ENCODE measurements around the gene CARD10.

The CARD10 gene

DNA sequence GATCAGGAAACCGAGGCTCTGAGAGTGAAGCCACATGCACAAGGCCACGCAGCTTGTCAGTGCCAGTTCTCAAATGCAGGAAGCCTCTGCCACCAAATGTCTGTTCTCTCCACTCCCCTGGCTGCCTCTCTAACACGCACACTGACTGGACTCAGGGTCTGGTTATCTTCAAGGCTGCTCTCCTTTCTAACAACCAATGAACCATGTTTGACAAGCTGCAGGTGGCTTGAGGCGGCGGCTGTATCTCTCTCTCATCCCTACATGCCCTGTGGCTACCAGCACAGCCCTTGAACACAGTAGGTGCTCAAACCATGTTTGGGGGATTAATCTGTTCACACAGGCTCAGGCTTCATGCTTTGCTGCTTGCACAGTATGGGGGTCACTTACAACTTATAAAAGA lies 56.8 kb downstream of the CARD10 start:
- no peak for DNase-seq (ENCODE audit: low read depth)

DNA sequence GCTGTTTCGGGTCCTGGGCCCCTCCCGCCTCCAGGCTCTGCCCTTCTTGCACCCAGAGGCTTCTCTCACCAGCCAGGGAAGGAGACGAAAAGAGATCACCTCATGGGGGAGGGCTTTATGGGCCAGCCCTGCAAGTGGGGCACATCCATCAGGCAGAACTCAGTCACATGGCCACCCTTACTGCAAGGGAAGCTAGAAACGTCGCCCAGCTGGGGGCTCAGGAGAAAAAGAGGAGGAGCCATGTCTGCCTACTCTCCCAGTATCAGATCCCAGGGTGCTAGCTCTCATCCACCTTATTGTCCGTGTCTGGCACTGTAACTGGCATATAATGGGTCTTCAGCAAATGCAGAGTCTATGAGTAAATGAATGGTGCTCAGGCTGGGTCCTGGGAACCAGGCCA lies 57.3 kb downstream of the CARD10 start:
- DNase-seq (ENCODE audit: low read depth): no peak

DNA sequence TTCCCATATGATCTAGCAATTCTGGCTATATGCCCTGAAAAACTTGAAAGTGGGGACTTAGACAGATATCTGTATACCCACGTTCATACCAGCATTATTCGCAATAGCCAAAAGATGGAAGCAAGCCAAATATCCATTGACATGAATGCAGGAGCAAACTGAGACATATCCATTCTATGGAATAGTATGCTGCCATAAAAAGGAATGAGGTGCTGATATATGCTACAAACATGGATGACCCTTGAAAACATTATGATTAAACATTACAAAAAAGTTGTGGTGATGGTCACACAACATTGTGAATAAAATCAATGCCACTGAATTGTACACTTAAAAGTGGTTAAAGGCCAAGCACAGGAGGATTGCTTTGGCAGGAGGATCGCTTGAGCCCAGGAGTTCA lies 58.5 kb downstream of the CARD10 start:
- no peak for DNase-seq (ENCODE audit: low read depth)

DNA sequence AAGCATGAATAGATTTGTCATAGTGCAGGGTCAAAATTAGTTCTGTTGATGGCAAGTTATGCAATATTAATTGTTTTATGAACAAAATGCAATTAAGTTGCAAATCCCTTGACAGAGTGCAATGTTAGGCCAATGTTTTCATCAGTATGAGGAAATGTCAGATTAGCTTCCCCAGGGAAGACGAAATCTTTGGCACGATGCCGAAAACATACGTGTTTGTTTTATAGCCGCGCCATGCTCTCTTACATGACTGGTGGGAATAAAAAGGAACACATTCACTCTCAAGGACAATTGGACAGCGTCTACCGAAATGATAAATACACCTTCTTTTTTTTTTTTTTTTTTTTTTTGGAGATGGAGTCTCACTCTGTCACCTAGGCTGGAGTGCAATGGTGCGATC lies 60.0 kb downstream of the CARD10 start:
- no peak for DNase-seq (ENCODE audit: low read depth)

DNA sequence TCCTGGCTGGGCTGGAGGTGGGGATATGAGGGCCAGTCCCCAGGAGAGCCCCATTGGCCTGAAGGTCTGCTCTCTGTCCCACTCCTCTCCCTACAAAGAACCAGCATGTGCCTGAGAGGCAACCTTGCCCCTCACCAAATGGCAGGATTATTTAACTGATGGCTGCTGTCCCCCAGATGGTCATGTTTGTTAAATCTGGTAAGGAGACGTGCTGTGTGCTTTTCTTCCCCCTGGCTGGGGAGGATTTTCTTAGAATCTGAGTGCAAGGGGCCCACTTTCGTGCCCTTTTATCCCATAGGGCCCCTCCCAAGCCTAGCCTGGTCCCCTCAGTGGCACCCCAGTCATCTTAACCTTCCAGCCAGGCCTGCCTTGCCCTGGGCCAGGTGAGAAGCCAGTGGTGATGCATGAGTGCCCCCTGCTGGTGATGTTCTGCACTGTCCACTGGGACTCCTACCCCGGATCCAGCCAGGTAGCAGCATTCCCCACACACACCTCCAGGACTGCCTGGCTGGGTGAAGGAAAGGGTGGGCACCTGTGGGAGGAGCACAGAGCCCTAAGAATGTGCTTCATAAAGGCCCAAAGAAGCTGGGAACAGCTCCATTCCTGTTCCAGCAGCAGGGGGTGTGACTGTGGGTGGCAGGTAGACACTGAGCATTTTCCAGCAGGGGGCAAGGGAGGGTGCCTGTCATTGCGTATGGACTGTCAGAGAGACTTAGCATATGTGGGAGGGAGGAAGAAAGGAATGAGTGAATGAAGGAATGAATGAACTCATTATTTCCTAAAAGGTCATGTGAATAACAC lies 61.9 kb downstream of the CARD10 start:
- peak; percentile 47 for DNase-seq (ENCODE audit: low read depth)

DNA sequence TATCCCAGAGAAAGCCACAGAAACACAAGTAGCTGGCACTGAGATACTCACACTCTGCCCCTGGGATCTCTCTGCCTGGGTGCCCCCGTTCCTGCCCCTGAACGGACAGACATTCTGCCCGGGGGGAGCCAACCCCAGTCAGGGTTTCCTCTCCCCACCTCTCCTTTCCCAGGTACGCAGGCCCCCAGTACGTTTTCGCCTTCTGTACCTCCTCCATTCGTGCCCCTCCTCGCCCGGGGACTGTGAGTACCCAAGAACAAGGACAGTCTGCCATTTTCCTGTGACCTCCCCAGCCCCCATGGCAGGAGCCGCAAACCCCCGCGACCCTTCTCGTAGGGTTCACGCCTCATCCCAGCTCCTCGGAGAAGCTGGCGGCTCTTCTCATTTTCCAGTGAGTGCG lies 62.9 kb downstream of the CARD10 start:
- DNase-seq (ENCODE audit: low read depth): no peak

DNA sequence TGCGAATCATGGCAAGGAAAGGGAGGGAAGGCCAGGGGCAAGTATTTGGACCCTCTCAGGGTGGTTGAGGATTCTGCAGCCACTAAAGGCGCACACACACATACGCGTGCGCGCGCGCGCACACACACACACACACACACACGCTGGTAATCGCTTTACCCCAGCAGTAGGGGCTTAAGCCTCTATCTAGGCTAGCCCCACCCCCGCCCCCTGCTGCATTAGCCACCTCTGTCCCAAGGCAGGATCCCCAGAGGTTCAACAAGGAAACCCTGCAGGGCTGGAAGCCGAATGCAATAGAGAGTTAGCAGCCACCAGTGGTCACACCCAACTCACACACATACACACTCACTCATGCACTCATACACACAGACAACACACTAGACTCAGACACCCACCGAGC lies 63.3 kb downstream of the CARD10 start:
- DNase-seq (ENCODE audit: low read depth): no peak

DNA sequence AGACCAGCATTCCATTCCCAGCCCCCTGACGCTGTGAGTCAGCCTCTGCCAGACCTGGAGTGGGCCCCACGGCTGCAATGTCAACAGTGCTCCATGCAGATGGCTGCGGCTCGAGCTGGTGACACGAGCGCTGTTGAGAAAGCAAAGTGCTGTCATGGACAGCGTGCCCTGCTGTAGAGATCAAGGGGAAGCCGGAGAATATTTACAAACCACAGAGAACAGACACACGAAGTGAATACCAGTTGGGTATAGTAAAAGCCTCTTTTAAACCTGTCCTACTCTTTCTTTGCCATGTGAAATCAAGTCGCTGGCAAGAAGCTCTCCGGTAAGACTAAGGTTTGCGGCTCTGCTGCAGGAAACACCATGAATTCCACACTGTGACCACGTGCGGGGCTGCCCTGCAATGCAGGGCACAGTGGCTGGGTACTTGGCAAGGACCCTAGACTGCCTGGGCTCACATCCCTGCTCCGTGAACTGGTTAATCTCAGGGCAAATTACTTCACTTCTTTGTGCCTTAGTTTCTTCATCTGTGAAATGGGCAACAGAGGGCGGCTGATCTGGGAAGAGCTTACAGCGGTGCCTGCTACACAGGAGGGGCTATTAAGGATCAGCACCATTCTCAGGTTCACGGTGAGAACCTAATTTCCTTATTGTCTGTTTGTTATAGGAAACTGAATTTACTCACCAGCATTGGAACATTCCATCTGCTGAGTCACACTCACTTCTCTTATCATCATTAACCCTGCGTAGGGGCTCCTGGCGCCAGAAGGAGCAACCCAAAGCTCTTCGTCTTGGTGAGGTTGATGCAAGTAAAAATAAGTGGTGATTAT lies 64.1 kb downstream of the CARD10 start:
- DNase-seq (ENCODE audit: low read depth): peak; percentile 76

DNA sequence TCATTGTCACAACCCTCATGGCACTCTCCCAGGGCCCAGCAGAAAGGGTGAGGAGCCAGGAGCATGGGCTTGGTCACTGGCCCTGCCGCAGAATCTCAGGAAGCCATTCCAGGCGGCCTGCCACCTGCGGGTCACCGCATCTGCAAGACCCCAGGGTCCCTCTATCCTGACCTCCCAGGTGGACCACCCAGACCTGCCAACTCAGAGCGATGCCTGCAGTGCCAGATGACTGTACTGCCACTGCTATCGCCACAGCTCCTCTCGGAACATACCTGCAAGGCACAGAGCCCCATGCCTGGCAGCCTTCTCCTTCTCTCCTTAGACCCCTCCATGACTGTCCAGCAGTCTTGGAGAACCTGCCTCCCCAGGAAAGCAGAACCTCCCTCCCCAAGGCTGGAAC lies 65.5 kb downstream of the CARD10 start:
- DNase-seq (ENCODE audit: low read depth): no peak

DNA sequence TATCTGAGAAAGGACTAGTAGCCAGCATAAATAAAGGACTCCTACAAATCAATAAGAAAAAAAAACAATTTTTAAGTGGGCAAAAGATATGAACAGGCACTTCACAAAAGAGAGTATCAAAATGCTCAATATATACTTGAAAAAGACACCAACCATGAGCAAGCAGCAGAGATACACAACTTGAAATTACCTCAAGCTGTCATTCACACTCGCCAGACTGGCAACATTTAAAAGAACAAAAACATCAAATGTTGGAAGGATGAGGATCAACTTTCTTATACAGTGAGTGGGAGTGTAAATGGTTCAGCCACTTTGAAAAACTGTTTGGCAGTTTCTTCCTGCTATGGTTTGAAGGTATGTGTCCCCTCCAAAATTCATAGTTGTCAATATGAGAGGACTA lies 68.0 kb downstream of the CARD10 start:
- no peak for DNase-seq (ENCODE audit: low read depth)

DNA sequence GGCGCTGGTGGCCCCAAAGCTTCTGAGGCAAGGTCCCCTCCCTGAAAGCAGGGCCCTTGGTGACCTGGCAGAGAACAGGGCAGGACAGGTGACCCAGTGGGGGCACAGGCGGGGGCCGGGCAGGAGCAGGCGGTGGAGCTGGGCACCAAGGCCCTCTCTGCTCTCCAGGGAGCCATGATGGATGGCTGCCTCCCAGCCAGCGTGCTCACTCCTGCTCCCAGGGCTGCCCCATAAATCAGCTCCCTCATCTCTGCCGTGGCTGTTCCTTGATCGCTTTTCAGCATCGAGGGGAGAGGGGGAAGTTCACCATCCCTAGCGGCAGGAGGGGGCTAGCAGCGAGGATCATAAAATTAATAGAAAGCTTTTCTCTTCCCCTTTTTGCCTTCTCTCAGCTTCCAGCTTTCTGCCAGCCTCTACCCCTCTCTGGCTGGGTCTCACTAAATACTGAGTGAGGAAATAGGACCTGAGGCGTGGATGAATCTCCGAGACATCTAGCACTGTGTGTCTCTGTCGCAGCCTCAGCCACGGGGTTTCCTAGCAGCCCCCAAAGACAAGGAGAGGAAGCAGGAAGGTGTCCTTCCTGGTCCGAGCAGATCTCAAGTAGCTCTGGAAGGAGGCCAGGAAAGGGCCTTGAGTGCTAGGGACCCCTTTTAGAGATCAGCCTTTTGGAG lies 69.7 kb downstream of the CARD10 start:
- no peak for DNase-seq (ENCODE audit: low read depth)

DNA sequence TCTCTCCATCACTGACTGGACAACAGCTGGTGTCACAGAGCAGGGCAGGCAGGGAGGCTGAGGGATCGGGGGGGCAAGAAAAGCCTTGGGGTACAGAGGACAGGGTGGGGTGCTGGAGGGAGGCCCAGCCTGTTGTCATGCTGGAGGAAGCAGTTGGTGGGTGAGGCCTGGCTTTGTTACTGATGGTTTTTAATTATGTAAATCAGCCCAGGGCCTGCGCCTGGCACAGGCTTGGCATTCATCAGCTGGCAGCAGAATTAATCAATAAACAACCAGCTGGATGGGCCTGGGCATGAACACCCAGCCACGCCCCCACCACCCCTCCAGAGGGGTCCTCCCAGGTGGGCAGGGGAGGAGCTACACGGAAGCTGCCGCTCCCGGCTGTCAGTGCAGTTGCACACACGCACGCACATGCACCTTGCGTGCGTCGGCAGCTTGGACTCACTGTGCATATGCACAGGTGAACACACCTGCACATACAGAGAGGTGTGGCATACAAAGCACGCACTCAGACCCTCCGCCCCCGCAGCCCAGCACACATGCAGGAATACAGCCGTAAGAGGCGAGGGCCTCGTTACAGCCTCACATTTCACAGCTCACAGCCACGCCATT lies 70.6 kb downstream of the CARD10 start:
- no peak for DNase-seq (ENCODE audit: low read depth)

DNA sequence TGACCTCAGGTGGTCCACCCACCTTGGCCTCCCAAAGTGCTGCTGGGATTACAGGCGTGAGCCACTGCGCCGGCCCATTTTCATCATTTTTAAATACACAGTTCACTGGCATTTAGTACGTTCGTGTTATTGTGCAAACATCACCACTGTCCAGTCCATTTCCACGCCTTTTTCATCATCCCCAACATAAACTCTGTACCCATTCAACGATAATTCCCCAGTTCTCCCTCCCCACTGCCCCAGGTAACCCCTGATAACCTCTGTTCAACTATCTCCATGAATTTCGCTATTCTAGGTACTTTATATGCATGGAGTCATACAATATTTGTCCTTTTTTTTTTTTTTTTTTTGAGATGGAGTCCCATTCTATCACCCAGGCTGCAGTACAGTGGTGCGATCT lies 73.7 kb downstream of the CARD10 start:
- no peak for DNase-seq (ENCODE audit: low read depth)

DNA sequence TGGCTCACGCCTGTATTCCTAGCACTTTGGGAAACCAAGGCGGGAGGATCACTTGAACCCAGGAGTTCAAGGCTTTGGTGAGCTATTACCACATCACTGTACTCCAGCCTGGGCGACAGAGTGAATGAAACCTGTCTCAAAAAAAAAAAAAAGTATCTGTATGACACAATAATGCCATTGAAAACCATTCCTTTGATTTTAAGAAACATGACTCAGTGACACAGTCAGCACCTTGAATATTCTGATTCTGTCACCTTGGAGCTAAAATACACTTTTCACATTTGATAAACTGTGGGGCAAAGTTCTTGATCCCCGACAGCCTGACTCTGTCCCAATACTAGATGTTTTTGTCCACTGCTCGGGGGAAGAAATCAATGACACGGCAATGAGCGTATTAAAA lies 75.2 kb downstream of the CARD10 start:
- no peak for DNase-seq (ENCODE audit: low read depth)

DNA sequence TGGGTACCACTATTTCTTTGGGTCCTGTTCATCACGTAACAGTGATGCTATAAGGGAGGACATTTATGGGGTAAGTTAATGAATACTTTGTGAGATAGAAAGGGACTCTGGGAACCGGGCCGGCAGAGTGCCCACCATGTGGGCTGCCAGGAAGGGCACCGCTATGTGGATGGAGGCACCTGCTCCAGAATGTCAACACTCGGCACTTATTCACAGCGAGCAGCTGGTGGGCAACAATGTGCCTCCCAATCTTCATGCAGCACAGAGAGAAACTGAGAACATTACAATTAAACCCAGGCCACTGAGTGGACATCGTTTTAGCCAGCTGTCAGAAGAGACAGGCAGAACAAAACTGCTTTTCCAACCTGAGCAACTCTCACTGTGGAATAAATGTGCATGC lies 76.1 kb downstream of the CARD10 start:
- no peak for DNase-seq (ENCODE audit: low read depth)

DNA sequence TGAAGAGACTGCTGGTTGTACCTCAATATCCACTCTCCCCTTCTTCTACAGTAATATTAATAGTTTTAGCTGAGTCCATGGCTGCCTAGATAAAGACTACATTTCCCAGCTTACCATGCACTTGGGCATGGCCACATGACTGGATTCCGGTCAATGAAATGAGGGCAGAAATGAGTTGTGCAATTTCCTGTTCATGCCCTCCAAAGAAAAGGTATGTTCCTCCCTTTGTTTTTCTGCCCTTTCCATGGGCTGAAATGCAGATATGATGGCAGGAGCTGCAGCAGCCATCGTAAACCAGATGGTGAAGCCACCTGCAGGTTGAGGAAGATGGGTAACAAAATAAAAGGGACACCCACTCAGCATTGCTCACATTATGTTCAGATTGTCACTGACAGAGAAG lies 76.7 kb downstream of the CARD10 start:
- no peak for DNase-seq (ENCODE audit: low read depth)

DNA sequence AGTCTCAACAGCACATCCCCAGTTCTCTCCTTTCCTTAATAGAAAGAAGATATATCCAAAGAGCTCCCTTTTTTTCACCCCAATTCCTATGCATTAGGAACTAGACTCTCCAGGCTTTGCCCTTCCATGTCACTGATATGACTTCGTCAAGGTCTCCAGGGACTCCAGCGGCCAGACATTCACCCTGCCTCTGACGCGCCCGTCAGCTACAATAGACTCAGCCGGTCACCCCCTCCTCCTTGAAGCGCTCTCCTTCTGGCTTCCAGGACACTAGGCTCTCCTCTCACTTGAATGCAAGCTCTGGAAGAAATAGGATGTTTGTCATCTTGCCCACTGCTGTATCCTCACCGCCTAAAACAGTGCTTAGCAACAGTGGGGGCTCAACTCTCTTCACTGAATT lies 77.1 kb downstream of the CARD10 start:
- no peak for DNase-seq (ENCODE audit: low read depth)

DNA sequence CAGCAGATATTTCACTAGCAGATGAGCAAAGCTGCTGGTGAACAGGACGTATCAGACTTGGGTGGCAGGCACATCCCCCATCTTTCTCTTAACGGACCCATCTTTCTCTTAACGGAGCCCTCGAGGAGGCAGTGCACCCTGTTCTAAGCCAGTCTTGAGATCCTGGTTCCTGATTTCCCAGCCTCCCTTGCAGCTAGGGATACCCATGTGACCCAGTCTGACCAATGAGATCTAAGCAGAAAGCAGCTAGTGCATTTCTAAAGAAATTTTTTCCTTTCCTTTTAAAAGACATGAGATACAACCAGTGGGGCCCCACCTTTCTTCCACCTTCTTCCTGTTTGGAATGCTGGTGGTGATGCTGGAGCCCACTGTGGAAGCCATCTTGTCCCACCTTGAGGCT lies 78.3 kb downstream of the CARD10 start:
- DNase-seq (ENCODE audit: low read depth): no peak
